Stimulated activated CD4-positive, alpha-beta T cell treated with anti-CD3 and anti-CD28 coated beads, TNF-alpha, amount 100 ng/mL, for 1 hour (primary cell): ENCODE results near the gene HLA-DQB1.

Source experiments
- DNase-seq, 3 donors: peaks; one replicate each; pipeline ENCODE4 v3.0.0-alpha.2; 2020; ENCODE audit warnings: low read depth in 3 of 3, low spot score in 1 of 3

Gene HLA-DQB1

GRCh38 chr6:32627831-32628230 lies 38.6 kb downstream of the HLA-DQB1 start:
- DNase-seq, result no peak

DNA sequence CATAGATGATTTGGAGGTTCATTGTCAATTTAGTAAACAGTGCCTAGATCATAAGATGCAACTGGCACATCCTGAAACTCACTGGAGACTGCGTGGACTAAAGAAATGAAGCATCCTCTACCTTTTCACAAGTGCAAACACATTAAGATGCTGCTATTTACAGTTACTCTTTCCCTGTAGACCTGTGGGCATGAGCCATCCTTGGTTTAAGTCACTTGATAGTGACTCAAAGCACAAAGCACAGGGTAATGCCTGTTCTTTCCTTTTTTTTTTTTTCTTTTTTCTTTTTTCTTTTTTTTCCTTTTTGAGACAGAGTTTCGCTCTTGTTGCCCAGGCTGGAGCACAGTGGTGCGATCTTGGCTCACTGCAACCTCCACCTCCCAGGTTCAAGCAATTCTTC lies 39.2 kb downstream of the HLA-DQB1 start:
- DNase-seq, result no peak

DNA sequence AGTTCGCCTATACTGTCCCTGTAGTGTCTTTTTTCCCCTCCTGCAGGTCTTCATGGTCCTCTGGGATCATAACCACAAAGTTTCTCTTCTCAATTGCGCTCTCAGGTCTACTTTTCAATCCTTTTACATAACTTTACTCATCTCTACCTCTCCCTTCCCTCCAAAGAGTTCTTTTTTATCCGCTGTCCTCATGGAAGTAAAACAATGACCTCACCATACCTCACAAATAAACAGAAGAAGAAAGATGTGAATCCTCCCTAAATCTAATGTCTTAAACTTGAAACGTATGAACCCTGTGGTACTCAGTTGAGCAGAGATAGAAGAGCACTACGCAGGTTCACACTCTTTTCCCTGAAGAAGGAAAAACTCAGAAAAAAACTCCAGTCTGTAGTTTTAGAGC lies 41.3 kb downstream of the HLA-DQB1 start:
- DNase-seq, result no peak

GRCh38 chr6:32624565-32624964 lies 41.9 kb downstream of the HLA-DQB1 start:
- no peak for DNase-seq

GRCh38 chr6:32623693-32624092 lies 42.8 kb downstream of the HLA-DQB1 start:
- DNase-seq, result no peak

- DNase-seq, result no peak
Observed at GRCh38 chr6:32622545-32623401, 43.7 kb downstream of the HLA-DQB1 start.

GRCh38 chr6:32621372-32621771 lies 45.1 kb downstream of the HLA-DQB1 start:
- DNase-seq, result no peak

DNA sequence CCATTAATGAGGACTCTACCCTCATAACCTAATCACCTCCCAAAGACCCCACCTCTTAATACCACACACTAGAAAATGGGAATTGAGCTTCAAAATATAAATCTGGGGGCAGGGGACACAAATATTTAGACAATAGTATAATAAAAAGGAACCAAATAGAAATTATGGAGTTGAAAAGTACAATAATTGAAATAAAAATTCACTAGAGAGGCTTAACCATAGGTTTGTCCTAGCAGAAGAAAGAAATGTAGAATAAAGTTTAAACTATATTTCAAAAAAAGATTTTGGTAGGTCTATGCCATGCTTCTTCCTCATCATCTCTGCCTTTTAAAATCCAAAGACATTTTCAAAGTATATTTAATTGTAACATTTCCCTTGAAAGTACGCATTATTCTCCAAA lies 48.7 kb downstream of the HLA-DQB1 start:
- no peak for DNase-seq

- DNase-seq, result no peak
Observed at GRCh38 chr6:32615885-32616532, 50.4 kb downstream of the HLA-DQB1 start.

DNA sequence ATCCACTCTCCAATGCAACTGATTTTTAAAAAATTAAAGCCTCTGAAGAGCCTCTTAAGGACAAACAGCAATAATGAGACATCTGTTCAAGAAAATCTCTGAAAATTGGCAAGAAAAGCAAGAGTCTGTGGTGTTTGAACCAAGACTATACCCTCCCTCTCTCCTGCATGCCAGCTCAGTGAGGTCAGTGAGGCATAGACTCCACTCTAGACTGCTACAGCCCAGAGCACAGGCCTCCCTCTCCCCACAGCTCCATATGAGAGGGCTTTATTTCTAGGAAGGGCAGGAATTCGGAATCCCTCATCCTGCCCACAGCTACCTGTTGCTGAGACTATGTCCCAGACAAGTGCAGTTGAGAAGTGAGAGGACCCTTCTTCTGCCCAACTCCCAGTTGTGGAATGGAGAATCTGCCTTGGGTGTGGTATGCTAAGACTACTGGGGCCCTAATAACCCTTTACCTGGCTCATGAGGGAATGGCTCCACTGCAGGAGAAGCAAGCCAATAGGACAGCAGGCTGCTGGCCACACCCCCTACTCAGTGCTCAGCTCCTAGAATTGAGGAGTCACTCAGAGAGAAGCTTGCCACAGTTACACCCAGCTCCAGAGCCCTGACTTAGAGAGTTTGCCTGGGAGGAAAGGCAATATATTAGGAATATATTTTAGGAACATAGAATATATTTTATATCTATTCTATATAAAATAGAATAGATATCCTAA lies 51.9 kb downstream of the HLA-DQB1 start:
- DNase-seq, result no peak

DNA sequence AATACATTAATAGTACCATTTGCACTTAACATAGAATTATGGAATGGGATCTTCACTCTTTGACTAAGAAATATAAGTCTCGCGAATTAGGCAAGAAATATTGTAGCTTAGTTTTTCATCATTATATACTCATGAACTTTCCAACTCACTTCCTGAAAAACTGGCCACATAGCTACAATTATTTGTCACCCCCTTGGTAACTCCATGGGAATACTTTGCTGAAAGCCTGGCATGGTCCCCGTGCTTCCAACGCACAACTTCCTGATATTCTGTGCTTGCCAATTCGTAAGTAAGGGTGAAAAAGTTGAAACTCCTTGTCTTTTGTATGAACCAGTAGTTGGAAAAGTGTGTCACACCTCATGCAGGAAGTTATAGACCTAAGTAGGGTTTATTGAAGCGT lies 53.0 kb downstream of the HLA-DQB1 start:
- no peak for DNase-seq

- DNase-seq, result no peak
Observed at GRCh38 chr6:32610682-32611296, 55.7 kb downstream of the HLA-DQB1 start.

GRCh38 chr6:32609731-32610640 lies 56.5 kb downstream of the HLA-DQB1 start:
- DNase-seq, result peak in 1 of 3 donors; percentile 30
